Inflammatory macrophage treated with lipopolysaccharide for 4 hours (primary cell): ENCODE data around the gene EYS.
"Not testable (repeated sequence)": the region's sequence is repeated elsewhere in the genome, so short reads cannot be mapped to it uniquely, and the experiment has no call there.

Experiments used
- DNase-seq: peaks from one replicate; pipeline ENCODE4 v3.0.0-alpha.2; 2020

Gene EYS

GRCh38 chr6:63862486-63863198 lies 1844.4 kb downstream of the EYS start:
- DNase-seq: no peak

- DNase-seq: peak; percentile 47
Measured at GRCh38 chr6:63859528-63859927, 1847.5 kb downstream of the EYS start.

- DNase-seq: no peak
Measured at GRCh38 chr6:63858691-63859090, 1848.3 kb downstream of the EYS start.

- no peak for DNase-seq
Measured at GRCh38 chr6:63856271-63856670, 1850.8 kb downstream of the EYS start.

GRCh38 chr6:63844287-63844686 lies 1862.7 kb downstream of the EYS start:
- no peak for DNase-seq

GRCh38 chr6:63839485-63839884 lies 1867.5 kb downstream of the EYS start:
- no peak for DNase-seq

- not testable (repeated sequence) for DNase-seq
Measured at GRCh38 chr6:63828678-63829077, 1878.3 kb downstream of the EYS start.

- no peak for DNase-seq
Measured at GRCh38 chr6:63824722-63825121, 1882.3 kb downstream of the EYS start.

- DNase-seq: no peak
Measured at GRCh38 chr6:63821442-63821841, 1885.6 kb downstream of the EYS start.

GRCh38 chr6:63819831-63820230 lies 1887.2 kb downstream of the EYS start:
- peak; percentile 79 for DNase-seq

GRCh38 chr6:63817492-63818050 lies 1889.5 kb downstream of the EYS start:
- no peak for DNase-seq

GRCh38 chr6:63816982-63817436 lies 1890.0 kb downstream of the EYS start:
- no peak for DNase-seq

- peak; percentile 54 for DNase-seq
Measured at GRCh38 chr6:63816401-63816981, 1890.5 kb downstream of the EYS start.

GRCh38 chr6:63814459-63814858 lies 1892.6 kb downstream of the EYS start:
- no peak for DNase-seq

- DNase-seq: no peak
Measured at GRCh38 chr6:63813566-63814120, 1893.4 kb downstream of the EYS start.

GRCh38 chr6:63808576-63808975 lies 1898.5 kb downstream of the EYS start:
- no peak for DNase-seq

GRCh38 chr6:63807056-63807455 lies 1900.0 kb downstream of the EYS start:
- no peak for DNase-seq

GRCh38 chr6:63806573-63806913 lies 1900.5 kb downstream of the EYS start:
- no peak for DNase-seq

GRCh38 chr6:63805808-63806572 lies 1901.0 kb downstream of the EYS start:
- peak; percentile 89 for DNase-seq

GRCh38 chr6:63805345-63805744 lies 1901.7 kb downstream of the EYS start:
- no peak for DNase-seq

- peak; percentile 37 for DNase-seq
Measured at GRCh38 chr6:63804381-63804956, 1902.6 kb downstream of the EYS start.

- DNase-seq: no peak
Measured at GRCh38 chr6:63803371-63803770, 1903.7 kb downstream of the EYS start.

GRCh38 chr6:63802606-63803206 lies 1904.3 kb downstream of the EYS start:
- DNase-seq: peak; percentile 41
